ENCODE results near the gene OBSL1. TPM values are rescaled to one million over a fixed set of nuclear protein-coding genes. Genes with fewer than 3 reads are reported as not detected.

Gene OBSL1
- total RNA-seq, 3 donors from 2014 or later (not counting 1 experiment from before 2014, with no cell fraction given): 0.07 to 8.8 (median 0.32) TPM

DNA sequence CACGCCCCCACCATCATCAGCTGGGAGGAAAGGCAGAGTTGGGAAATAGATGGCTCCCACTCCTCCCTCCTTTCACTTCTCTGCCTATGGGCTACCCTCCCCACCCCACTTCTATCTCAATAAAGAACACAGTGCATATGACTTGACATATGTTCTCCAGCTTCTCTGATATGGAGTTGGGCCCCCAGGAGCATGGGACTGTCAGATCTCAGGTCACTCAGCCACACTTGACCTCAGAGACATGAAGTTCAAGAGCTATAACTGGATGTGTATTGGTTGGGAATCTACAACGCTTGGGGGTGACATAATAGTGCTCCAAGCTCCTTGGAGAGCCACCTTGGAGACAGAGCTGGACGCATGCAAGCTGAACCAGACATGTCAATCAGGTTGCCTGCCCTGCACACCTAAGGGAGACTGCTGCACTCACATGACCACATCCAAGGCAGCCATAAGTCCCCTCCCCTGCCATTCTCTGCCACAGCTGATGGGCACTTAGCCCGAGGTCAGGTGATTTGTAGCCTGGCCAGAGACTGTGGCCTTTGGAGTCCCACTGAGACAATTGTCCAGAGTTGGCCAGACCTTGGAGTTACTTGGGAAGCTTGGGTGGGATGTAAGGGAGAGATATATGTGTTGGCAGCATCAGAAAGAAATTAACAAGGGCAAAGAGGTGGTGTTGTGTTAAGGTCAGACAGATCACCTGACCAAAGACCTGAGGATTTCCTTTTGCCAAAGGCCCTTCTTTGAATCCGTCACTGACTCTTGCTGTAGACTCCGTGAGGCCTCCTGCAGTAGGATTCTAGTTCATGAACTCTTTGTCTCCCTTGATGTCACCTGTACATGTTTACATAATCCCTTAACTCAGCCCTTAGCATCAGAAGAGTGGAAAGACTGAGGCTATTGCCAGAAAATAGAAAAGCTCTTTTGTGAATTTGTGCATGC, 4.5 kb upstream of the OBSL1 start:
- Mint-ChIP-seq H3K9me3 (no peaks in the 10 kb centered on the region), H3K4me1 (no peaks in the 10 kb centered on the region), H3K27ac (no peak overlapping the region), H3K36me3 (no peaks in the 10 kb centered on the region), H3K4me3 (no peak overlapping the region), H3K27me3 (ENCODE audit: low read depth in 2 of 2) (peaks cover 34 to 43% of the 10 kb centered on the region in 2 donors)
- TF ChIP-seq CTCF (IDR thresholded peaks at IDR 0.05): no peak
- no peak overlapping the region for H3K27ac ChIP-seq (ENCODE audit: low read length)
- DNase-seq: no peak
- H3K4me3 ChIP-seq (ENCODE audit: low read length): no peak overlapping the region
- peaks cover 4% of the 10 kb centered on the region for H3K27me3 ChIP-seq (ENCODE audit: control insufficient read depth, insufficient read depth, low read length)
- ATAC-seq: no peak
- no peaks in the 10 kb centered on the region for H3K9me3 ChIP-seq (ENCODE audit: control insufficient read depth, insufficient read depth, low read length)
- no peaks in the 10 kb centered on the region for H3K36me3 ChIP-seq (ENCODE audit: control insufficient read depth, insufficient read depth, low read length)
- 79% methylated on average over 6 of the region's 6 CpGs for WGBS (ENCODE audit: insufficient coverage)
- H3K4me1 ChIP-seq (ENCODE audit: control insufficient read depth, insufficient read depth, low read length): peaks cover 7% of the 10 kb centered on the region
- intact Hi-C loops (cut with micrococcal nuclease): no loop called here

GRCh38 chr2:219574484-219575311, 3.4 kb upstream of the OBSL1 start:
- Histone ChIP-seq H3K27ac (ENCODE audit: low read length) (no peak overlapping the region), H3K27me3 (ENCODE audit: control insufficient read depth, insufficient read depth, low read length) (peaks cover 9% of the 10 kb centered on the region), H3K4me1 (ENCODE audit: control insufficient read depth, insufficient read depth, low read length) (peaks cover 7% of the 10 kb centered on the region), H3K4me3 (ENCODE audit: low read length) (no peak overlapping the region), H3K9me3 (ENCODE audit: control insufficient read depth, insufficient read depth, low read length) (no peaks in the 10 kb centered on the region), H3K36me3 (ENCODE audit: control insufficient read depth, insufficient read depth, low read length) (no peaks in the 10 kb centered on the region)
- H3K27me3 Mint-ChIP-seq (ENCODE audit: low read depth in 2 of 2): peaks cover 39 to 47% of the 10 kb centered on the region in 2 donors
- no peak overlapping the region for H3K27ac Mint-ChIP-seq
- no peak for ATAC-seq
- DNase-seq: no peak
- WGBS (ENCODE audit: insufficient coverage): 87% methylated on average over 22 of the region's 22 CpGs
- H3K9me3 Mint-ChIP-seq: no peaks in the 10 kb centered on the region
- H3K36me3 Mint-ChIP-seq: no peaks in the 10 kb centered on the region
- no peak overlapping the region for H3K4me3 Mint-ChIP-seq
- intact Hi-C loops (cut with micrococcal nuclease): no loop called here
- H3K4me1 Mint-ChIP-seq: no peaks in the 10 kb centered on the region
- TF ChIP-seq CTCF (IDR thresholded peaks at IDR 0.05): no peak

DNA sequence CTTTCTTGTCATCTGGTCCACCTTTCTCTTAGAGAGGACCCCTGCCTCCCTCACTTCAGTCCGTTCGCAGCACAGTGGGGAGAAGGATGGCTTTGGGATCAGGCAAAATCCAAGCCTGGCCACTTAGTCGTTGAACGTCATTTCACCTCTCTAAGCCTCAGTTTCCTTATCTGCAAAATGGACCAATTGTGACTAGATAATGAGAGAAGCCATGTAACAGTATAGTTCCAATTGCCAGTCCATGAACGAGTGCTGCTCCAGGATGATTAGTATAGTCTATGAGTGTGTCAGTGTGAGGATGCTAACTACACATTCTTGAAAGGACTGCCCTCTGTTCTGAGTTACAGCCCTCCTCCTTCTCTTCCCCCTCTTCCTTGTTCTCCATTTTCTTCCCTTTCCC, 1.8 kb upstream of the OBSL1 start:
- H3K9me3 ChIP-seq (ENCODE audit: control insufficient read depth, insufficient read depth, low read length): no peaks in the 10 kb centered on the region
- WGBS (ENCODE audit: insufficient coverage): 100% methylated on average over 3 of the region's 5 CpGs
- H3K27ac ChIP-seq (ENCODE audit: low read length): no peak overlapping the region
- intact Hi-C loops (cut with micrococcal nuclease): no loop called here
- peaks cover 11% of the 10 kb centered on the region for H3K27me3 ChIP-seq (ENCODE audit: control insufficient read depth, insufficient read depth, low read length)
- H3K36me3 ChIP-seq (ENCODE audit: control insufficient read depth, insufficient read depth, low read length): no peaks in the 10 kb centered on the region
- Mint-ChIP-seq H3K9me3 (no peaks in the 10 kb centered on the region), H3K27ac (no peak overlapping the region), H3K27me3 (ENCODE audit: low read depth in 2 of 2) (peaks cover 41 to 57% of the 10 kb centered on the region in 2 donors), H3K4me1 (no peaks in the 10 kb centered on the region), H3K36me3 (no peaks in the 10 kb centered on the region), H3K4me3 (peak overlapping the region; percentile 58)
- ATAC-seq: no peak
- peaks cover 7% of the 10 kb centered on the region for H3K4me1 ChIP-seq (ENCODE audit: control insufficient read depth, insufficient read depth, low read length)
- no peak for TF ChIP-seq CTCF (IDR thresholded peaks at IDR 0.05)
- no peak overlapping the region for H3K4me3 ChIP-seq (ENCODE audit: low read length)
- DNase-seq: no peak
